ENCODE data around the gene PPIL1. TPM values are rescaled to one million over a fixed set of nuclear protein-coding genes. Genes with fewer than 3 reads are reported as not detected.

Gene PPIL1
- polyA plus RNA-seq, 1 donor from 2014 or later, result 104 TPM

DNA sequence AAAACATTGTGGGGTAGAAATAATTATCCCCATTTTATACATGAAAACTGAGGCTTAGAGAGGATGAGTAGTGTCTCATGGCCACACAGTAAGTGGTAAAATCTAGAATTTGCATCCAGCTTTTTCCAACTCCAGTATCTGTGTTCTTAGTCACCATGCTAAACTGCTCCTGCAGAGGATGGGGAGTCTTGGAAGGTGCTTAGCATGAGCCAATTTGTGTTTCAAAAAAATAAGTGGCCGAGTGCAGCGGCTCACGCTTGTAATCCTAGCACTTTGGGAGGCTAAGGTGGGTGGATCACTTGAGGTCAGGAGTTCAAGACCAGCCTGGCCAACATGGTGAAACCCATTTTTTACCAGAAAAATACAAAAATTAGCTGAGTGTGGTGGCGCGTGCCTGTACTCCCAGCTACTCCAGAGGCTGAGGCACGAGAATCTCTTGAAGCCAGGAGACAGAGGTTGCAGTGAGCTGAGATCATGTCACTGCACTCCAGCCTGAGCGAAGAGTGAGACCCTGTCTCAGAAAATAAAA, 13.6 kb upstream of the PPIL1 start:
- Histone ChIP-seq H3K27ac (ENCODE audit: low read length) (no peak overlapping the region), H3K27me3 (ENCODE audit: insufficient read depth, low read depth, low read length) (no peaks in the 10 kb centered on the region), H3K9me3 (ENCODE audit: low read length) (no peaks in the 10 kb centered on the region), H3K9me2 (ENCODE audit: insufficient read depth, low read length) (no peaks in the 10 kb centered on the region), H3K36me3 (ENCODE audit: insufficient read depth, low read length) (no peaks in the 10 kb centered on the region), H3F3A (ENCODE audit: insufficient read depth, low read length, poor library complexity, severe bottlenecking) (peaks cover 3% of the 10 kb centered on the region), H3K9ac (ENCODE audit: low read length) (no peak overlapping the region), H2AFZ (ENCODE audit: low read depth, low read length) (no peak overlapping the region), H3K4me2 (ENCODE audit: low read length) (no peak overlapping the region), H3K4me3 (ENCODE audit: low read length) (no peak overlapping the region), H4K20me1 (ENCODE audit: insufficient read depth) (no peaks in the 10 kb centered on the region), H3K79me2 (replicated peaks; ENCODE audit: insufficient read depth, low read length) (peaks cover 11% of the 10 kb centered on the region)
- TF ChIP-seq EP300 (conservative IDR thresholded peaks at IDR 0.05; ENCODE audit: poor library complexity, severe bottlenecking), result no peak
- no peak for TF ChIP-seq SMC3 (conservative IDR thresholded peaks at IDR 0.05; ENCODE audit: poor library complexity)
- no peak for TF ChIP-seq MXI1 (conservative IDR thresholded peaks at IDR 0.05; ENCODE audit: poor library complexity, severe bottlenecking)
- TF ChIP-seq, protein P1, sequence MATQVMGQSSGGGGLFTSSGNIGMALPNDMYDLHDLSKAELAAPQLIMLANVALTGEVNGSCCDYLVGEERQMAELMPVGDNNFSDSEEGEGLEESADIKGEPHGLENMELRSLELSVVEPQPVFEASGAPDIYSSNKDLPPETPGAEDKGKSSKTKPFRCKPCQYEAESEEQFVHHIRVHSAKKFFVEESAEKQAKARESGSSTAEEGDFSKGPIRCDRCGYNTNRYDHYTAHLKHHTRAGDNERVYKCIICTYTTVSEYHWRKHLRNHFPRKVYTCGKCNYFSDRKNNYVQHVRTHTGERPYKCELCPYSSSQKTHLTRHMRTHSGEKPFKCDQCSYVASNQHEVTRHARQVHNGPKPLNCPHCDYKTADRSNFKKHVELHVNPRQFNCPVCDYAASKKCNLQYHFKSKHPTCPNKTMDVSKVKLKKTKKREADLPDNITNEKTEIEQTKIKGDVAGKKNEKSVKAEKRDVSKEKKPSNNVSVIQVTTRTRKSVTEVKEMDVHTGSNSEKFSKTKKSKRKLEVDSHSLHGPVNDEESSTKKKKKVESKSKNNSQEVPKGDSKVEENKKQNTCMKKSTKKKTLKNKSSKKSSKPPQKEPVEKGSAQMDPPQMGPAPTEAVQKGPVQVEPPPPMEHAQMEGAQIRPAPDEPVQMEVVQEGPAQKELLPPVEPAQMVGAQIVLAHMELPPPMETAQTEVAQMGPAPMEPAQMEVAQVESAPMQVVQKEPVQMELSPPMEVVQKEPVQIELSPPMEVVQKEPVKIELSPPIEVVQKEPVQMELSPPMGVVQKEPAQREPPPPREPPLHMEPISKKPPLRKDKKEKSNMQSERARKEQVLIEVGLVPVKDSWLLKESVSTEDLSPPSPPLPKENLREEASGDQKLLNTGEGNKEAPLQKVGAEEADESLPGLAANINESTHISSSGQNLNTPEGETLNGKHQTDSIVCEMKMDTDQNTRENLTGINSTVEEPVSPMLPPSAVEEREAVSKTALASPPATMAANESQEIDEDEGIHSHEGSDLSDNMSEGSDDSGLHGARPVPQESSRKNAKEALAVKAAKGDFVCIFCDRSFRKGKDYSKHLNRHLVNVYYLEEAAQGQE (IDR thresholded peaks at IDR 0.05; ENCODE audit: borderline replicate concordance), result no peak
- no peak for TF ChIP-seq RAD21 (conservative IDR thresholded peaks at IDR 0.05)
- no peak for TF ChIP-seq TAF1 (IDR thresholded peaks at IDR 0.05; ENCODE audit: low read depth)
- TF ChIP-seq, protein P2, sequence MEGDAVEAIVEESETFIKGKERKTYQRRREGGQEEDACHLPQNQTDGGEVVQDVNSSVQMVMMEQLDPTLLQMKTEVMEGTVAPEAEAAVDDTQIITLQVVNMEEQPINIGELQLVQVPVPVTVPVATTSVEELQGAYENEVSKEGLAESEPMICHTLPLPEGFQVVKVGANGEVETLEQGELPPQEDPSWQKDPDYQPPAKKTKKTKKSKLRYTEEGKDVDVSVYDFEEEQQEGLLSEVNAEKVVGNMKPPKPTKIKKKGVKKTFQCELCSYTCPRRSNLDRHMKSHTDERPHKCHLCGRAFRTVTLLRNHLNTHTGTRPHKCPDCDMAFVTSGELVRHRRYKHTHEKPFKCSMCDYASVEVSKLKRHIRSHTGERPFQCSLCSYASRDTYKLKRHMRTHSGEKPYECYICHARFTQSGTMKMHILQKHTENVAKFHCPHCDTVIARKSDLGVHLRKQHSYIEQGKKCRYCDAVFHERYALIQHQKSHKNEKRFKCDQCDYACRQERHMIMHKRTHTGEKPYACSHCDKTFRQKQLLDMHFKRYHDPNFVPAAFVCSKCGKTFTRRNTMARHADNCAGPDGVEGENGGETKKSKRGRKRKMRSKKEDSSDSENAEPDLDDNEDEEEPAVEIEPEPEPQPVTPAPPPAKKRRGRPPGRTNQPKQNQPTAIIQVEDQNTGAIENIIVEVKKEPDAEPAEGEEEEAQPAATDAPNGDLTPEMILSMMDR (IDR thresholded peaks at IDR 0.05; ENCODE audit: poor library complexity, severe bottlenecking), result no peak
- no peak for TF ChIP-seq POLR2AphosphoS5 (IDR thresholded peaks at IDR 0.05)
- no peak for TF ChIP-seq EZH2 (IDR thresholded peaks at IDR 0.05; ENCODE audit: borderline replicate concordance, insufficient read depth, low read length, poor library complexity, severe bottlenecking)

DNA sequence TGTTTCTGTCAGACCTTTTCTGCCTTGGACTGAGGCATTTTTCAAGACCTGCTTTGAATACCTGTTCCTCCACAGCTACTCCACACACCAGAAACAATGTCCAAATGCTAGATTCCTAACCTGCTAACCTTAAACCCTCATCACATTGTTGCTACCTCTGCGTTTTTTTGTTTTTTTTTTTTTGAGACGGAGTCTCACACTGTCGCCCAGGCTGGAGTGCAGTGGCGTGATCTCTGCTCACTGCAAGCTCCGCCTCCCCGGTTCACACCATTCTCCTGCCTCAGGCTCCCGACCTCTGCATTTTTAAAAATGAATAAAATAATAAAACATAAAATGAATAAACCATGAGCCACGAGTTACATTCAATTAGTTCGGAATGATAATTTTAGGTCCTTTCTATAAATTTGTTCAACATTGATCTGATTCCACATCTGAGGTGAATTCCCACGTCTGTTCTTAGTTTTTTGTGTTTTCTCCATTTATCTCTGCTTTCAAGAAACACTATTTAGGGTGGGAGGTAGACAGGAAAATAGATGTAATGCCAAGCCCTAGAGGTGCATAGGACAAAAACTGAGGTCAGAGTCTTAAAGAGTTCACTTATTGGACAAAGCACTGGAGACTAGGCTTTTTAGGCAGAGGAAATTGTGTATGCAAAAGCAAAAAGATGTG, 12.5 kb upstream of the PPIL1 start:
- Histone ChIP-seq H4K20me1 (ENCODE audit: insufficient read depth) (no peaks in the 10 kb centered on the region), H3K36me3 (ENCODE audit: insufficient read depth, low read length) (no peaks in the 10 kb centered on the region), H3K27me3 (ENCODE audit: insufficient read depth, low read depth, low read length) (no peaks in the 10 kb centered on the region), H3K4me2 (ENCODE audit: low read length) (peak overlapping the region; percentile 94), H3K79me2 (replicated peaks; ENCODE audit: insufficient read depth, low read length) (peaks cover 10% of the 10 kb centered on the region), H3K9me3 (ENCODE audit: low read length) (no peaks in the 10 kb centered on the region), H3K4me3 (ENCODE audit: low read length) (peak overlapping the region; percentile 92), H3K9me2 (ENCODE audit: insufficient read depth, low read length) (no peaks in the 10 kb centered on the region), H3K27ac (ENCODE audit: low read length) (no peak overlapping the region), H3F3A (ENCODE audit: insufficient read depth, low read length, poor library complexity, severe bottlenecking) (peaks cover 3% of the 10 kb centered on the region), H3K9ac (ENCODE audit: low read length) (peak overlapping the region; percentile 82), H2AFZ (ENCODE audit: low read depth, low read length) (no peak overlapping the region)
- TF ChIP-seq RAD21 (conservative IDR thresholded peaks at IDR 0.05), result no peak
- TF ChIP-seq EP300 (conservative IDR thresholded peaks at IDR 0.05; ENCODE audit: poor library complexity, severe bottlenecking), result no peak
- TF ChIP-seq POLR2AphosphoS5 (IDR thresholded peaks at IDR 0.05), result no peak
- TF ChIP-seq MXI1 (conservative IDR thresholded peaks at IDR 0.05; ENCODE audit: poor library complexity, severe bottlenecking), result no peak
- TF ChIP-seq SMC3 (conservative IDR thresholded peaks at IDR 0.05; ENCODE audit: poor library complexity), result no peak
- TF ChIP-seq TAF1 (IDR thresholded peaks at IDR 0.05; ENCODE audit: low read depth), result no peak
- TF ChIP-seq, protein P1 (IDR thresholded peaks at IDR 0.05; ENCODE audit: borderline replicate concordance), result no peak
- TF ChIP-seq EZH2 (IDR thresholded peaks at IDR 0.05; ENCODE audit: borderline replicate concordance, insufficient read depth, low read length, poor library complexity, severe bottlenecking), result no peak
- TF ChIP-seq, protein P2 (IDR thresholded peaks at IDR 0.05; ENCODE audit: poor library complexity, severe bottlenecking), result no peak

Data from neural cell (in vitro differentiated cells).